Head of caudate nucleus (tissue), 42 donors: Measurements from ENCODE around the gene PDS5A.
"Not testable (repeated sequence)": the region's sequence is repeated elsewhere in the genome, so short reads cannot be mapped to it uniquely, and the experiment has no call there.

Experiments
- DNase-seq, 42 donors: peaks; one replicate each; pipeline versions ENCODE4 v3.0.0 to v3.0.0-alpha.2; 2020 to 2021; ENCODE audit warnings: mixed read lengths in 7 of 42
- intact Hi-C: fragments of 100-400 bp; cut with DNase I; formaldehyde crosslinking; loops from one replicate; pipeline ENCODE4 v1.15.0; 2022

PDS5A gene

DNA sequence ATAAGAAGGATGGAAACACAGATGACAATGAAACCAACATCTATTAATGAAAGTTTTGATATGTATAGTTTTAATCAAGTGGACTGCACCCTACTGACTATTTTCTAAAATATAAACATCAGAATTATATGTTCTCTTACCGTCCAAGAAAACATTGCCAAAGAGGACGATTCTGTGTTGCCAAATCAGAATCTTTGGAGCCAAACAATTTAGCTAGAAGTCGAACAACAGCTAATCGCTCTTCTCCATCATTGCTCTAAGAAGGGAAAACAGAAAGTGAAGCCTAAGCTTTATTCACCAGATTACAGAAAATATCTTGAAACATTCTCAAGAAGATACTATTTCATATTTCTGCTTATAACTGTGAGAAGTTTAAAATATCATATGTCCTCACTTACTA is 64.2 kb downstream of the PDS5A start:
- no peak for DNase-seq
- intact Hi-C loops = no loop called here

DNA sequence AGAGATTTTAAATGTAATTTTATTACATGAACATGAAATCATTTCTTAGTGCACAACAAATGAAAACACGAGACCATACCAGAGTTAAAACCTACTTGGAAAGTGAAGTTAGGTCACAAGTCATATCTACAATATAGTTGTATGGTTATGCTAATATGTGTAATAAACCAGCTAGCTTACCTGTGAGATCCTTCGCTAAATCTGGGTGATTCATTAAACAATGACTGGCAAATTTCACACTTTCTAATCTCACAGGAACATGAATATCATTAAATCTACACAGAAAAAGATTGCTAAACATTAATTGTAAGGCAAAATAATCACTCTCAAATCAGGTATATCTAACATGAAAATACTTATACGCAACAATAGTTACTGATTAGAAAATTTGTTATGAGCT is 67.6 kb downstream of the PDS5A start:
- intact Hi-C loops = no loop called here
- DNase-seq = no peak

DNA sequence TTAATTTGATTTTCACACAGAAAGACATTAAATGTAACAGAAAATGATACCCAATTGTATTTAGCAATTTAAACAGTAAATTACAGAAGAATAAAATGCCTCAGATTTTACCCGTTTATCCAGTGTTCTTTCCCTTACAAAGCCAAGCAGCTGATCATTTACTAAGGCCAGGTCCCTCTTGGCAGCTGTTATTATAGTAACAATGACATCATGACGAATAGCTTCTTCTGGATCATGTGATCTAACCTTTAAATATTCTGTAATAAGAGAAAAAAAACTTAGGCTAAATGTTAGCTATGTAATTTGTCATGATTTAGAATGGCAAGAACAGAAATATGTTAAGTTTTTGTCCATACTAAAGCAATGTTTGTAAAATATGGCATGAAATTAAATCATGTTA is 69.4 kb downstream of the PDS5A start:
- no peak for DNase-seq
- intact Hi-C loops = no loop called here

DNA sequence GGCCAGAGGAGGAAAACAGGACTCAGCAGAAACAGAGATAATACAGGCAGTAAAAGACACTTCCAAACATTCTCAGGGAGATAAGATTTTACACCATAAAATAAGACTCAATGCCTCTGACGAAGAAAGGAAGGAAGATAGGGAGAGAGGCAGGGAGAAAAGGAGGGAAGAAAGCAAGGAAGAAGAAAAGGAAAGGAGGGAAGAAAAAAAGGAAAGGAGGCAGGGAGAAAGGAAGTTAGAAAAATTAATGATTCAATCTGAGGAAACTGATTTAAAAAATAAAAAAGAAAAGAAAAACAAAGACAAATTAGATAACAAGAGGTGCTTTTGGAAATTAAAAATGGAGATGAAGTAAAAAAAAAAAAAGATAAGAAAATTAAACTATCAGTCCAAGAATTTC is 72.1 kb downstream of the PDS5A start:
- intact Hi-C loops = no loop called here
- no peak for DNase-seq

DNA sequence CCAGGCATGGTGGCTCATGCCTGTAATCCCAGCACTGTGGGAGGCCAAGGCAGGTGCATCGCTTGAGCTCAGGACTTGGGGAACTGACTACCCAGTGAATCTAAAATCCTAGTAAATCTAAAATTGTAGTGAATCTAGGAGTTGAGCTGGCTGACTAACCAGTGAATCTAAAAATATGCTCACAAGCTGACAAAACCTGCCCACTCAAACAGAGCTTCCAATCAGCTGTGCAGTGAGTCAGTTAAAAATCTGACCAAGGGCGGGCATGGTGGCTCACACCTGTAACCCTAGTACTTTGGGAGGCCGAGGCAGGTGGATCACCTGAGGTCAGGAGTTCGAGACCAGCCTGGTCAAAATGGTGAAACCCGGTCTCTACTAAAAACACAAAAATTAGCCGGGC is 72.7 kb downstream of the PDS5A start:
- intact Hi-C loops = not testable (repeated sequence)
- peak in 19 of 42 donors; percentile 15 to 66 (median 30) for DNase-seq

DNA sequence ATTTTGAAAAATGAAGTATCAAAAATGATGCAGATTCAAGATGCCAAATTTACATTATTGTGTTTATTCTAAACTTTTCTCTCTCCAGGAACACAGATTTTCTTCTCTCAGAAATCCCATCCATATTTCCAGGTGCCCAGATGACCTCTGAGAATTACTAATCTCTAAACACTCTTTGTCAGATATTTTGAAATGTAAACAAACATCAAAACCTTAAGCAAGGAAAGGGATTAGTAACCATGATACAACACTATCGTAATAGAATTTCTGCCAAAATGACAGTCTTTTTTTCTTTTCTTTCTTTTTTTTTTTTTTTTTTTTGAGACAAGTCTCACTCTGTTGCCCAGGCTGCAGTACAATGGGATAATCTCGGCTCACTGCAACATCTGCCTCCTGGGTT is 76.7 kb downstream of the PDS5A start:
- intact Hi-C loops = no loop called here
- no peak for DNase-seq

DNA sequence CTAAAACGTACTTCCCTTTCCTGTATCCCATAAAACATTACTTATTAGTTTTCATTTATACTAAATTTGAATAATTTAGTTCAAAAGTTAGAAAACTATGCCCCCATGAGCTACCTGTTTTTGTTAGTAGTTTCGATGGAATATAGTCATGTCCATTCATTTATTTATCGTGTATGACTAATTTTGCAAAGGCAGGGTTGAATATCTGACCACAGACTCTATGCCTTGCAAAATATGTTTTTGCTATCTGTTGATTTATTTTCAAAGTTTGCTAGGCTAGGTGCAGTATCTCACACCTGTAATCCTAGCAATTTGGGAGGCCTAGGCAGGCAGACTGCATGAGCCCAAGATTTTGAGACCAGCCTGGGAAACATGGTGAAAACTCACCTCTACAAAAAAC is 78.4 kb downstream of the PDS5A start:
- intact Hi-C loops = no loop called here
- DNase-seq = no peak

DNA sequence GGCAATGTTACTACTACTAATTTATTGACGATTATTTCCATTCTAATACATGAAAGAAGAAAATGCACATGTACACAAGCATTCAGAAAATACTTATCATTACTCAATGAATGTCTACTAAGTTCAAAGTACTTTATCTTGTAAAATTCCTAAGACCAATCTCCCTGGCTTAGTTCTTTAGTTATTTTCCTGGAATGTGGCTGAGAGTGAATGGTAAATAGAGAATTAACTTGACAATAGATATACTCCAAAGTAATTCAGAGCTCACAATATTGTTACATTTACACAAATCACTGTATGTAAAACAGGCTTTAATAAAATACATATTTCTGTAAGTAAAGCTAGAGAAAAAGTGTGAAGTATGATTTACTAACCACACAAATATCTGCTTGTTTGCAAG is 79.7 kb downstream of the PDS5A start:
- intact Hi-C loops = no loop called here
- no peak for DNase-seq

DNA sequence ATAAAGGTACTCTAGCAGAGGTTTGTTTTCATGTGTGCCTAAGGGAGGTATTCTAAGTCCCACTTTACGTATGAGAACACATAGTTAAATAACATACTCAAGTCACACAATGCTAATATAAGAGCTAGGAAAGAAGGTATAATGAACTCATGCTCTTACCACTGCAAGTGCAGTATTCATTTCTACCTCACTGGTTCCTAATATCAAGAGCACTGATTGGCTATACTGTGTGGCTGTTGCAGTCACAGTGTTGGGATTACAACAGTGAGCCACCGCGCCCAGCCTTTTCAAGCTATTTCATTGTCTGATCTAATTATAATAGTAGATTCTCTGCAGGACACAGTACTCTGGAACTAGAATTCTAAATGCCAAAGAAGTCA is 84.0 kb downstream of the PDS5A start:
- DNase-seq = no peak
- intact Hi-C loops = no loop called here

DNA sequence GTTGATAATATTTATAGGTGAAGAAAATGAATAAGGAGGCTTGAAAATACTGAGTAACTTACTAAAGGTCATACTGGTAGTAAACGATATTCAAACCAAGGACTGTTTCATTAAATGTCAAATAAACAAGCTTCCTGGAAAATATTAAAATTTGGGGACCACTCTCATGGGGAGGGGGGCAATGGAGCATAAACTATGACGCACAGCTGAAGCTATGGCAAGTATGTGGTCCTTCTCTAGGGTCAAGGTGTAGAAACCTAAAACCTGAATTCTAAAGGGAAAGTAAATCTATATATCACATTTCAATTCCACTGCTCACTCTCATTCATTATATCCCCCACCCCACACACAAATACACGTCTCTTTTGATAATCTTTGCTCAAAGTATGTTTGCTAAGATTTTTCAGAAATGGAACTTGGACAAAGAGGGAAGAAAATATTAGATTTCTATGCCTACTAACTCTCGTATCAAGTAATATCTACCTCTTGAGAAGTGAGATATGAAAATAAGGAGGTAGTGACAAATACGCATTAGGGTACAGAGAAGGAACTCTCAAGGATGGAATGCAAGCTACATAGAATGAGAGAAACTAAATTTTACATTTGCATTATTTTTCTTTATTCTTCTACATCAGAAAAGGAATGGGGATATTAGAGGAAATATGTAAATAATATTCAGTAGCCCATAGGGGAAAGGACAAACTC is 84.6 kb downstream of the PDS5A start:
- intact Hi-C loops = no loop called here
- DNase-seq = no peak

DNA sequence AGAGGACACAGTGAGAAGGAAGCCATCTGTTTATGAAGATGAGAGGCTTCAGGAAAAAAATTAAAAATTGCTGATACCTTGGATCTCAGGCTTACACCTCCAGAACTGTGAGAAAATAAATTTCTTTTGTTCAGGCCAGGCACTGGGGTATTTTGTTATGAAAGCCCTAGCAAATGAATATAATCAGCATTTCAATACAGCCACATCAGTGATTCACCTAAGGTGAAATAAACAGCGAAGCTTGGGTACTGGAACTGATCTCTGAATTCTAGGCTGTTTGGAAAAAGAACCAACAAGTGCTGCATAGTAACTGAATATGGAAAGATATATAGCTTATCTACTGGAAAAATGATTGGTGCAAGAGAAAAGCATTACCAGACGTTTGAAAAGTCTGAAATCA is 88.5 kb downstream of the PDS5A start:
- intact Hi-C loops = no loop called here
- DNase-seq = no peak

DNA sequence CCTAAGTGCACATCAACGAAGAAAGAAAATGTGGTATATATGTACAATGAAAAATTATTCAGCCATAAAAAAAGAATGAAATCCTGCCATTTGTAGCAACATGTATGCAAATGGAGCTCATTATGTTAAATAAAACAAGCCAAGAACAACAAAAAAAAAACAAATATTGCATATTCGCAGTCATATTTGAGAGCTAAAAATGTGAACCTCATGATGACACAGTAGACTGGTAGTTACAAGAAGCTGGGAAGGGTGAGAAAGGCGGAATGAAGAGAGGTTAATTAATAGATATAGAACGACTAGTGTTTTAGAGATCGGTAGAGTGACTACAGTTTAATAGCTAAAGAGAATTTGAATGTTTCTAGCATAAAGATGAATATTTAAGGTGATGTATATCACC is 89.2 kb downstream of the PDS5A start:
- no peak for DNase-seq
- intact Hi-C loops = no loop called here

DNA sequence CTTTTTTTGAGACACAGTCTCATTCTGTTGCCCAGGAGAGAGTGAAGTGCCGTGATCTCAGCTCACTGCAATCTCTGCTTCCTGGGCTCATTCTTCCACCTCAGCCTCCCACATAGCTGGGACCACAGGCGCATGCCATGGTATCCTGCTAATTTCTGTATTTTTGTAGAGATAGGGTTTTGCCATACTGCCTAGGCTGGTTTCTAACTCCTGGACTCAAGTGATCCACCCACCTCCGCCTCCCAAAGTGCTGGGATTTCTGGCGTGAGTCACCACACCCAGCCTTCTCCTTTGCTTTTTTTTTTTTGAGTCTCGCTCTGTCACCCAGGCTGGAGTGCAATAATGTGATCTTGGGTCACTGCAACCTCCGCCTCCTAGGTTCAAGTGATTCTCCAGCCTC is 94.1 kb downstream of the PDS5A start:
- intact Hi-C loops = no loop called here
- no peak for DNase-seq

DNA sequence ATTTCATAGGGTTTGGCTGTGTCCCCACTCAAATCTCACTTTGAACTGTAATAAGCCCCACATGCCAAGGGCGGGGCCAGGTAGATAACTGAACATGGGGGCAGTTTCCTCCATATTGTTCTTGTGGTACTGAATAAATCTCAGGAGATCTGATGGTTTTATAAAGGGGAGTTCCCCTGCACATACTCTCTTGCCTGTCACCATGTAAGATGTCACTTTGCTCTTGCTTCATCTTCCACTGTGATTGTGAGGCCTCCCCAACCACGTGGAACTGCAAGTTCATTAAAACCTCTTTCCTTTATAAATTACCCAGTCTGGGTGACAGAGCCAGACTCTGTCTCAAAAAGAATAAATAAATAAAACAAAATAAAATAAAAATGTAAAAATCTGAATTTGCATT is 95.9 kb downstream of the PDS5A start:
- intact Hi-C loops = no loop called here

DNA sequence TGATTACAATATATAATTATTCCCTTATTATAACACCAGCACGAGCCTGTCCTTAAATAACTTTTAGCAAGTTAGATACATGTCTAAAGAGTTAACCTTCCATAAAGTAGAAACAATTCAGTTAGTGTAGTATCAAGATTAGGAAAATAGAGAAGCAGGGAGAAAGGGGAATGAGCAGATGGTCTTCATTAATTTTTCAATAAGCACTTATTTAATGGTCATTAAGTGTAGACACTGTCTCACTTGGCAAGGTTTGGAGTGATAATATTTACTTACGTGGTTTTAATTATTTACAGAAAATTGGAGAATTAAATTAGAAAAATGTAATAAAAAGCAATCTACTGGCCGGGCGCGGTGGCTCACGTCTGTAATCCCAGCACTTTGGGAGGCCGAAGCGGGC is 99.7 kb downstream of the PDS5A start:
- DNase-seq = no peak
- intact Hi-C loops = no loop called here

More for the DNA sequence above, 95.9 kb downstream of the PDS5A start:
- DNase-seq = no peak

DNA sequence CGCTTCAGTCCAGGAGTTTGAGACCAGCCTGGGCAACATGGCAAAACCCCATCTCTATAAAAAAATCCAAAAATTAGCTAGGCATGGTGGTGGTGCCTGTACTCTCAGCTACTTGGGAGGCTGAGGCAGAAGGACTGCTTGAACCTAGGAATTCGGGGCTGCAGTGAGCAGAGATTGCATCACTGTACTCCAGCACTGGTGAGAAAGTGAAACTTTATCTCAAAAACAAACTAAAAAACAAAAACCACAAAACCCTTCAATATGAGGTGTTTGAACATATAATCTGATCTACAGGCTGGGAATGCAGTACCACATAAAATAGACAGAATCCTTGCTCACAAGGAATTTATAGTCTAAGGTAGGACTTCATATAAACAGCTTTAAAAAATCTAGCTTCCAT is 103.9 kb downstream of the PDS5A start:
- DNase-seq = no peak
- intact Hi-C loops = no loop called here

DNA sequence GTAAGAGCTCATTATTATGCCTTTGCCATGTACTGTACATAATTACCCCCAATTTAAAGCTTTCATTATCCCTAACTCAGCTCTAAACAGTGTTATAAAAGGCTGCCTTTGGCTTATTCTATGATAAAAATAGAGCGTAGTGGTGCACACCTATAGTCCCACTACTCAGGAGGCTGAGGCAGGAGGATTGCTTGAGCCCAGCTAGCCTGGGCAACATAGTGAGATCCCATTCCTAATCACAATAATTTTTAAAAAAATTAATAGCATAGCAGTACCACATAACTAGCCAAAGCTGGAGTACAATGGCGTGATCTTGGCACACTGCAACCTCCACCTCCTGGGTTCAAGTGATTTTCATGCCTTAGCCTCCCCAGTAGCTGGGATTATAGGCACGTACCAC is 112.4 kb downstream of the PDS5A start:
- intact Hi-C loops = no loop called here
- DNase-seq = no peak

DNA sequence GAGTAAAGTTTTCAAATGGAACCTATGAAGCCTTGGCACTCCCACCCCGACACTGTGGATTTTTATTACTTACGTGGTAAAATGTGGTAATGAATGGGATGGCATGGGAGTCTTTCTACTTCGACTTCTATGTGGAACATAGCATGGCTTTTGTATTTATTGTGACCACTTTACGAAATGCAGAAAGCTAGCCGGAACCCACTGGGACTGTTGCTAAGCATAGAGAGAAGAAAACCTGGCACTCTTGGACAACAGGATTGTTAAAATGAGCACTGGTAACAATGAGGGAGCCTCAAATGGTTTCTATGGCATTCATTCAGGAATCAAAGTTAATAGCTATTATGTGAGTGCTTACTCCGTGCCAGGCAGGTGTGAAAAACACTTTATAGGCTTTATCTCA is 113.3 kb downstream of the PDS5A start:
- intact Hi-C loops = no loop called here
- DNase-seq = no peak

DNA sequence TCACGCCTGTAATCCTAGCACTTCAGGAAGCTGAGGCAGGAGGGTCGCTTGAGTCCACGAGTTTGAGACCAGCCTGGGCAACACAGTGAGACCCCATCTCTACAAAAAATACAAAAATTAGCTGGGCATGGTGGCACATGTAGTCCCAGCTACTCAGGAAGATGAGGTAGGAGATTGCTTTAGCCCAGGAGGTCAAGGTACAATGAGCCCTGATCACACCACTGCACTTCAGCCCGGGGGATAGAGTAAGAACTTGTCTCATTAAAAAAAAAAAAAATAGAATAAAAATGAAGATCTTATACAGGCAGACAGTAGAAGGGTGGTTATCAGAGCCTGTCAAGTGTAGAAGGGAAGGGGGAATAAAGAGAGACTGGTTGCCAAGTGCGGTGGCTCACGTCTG is 116.9 kb downstream of the PDS5A start:
- DNase-seq = no peak
- intact Hi-C loops = no loop called here

DNA sequence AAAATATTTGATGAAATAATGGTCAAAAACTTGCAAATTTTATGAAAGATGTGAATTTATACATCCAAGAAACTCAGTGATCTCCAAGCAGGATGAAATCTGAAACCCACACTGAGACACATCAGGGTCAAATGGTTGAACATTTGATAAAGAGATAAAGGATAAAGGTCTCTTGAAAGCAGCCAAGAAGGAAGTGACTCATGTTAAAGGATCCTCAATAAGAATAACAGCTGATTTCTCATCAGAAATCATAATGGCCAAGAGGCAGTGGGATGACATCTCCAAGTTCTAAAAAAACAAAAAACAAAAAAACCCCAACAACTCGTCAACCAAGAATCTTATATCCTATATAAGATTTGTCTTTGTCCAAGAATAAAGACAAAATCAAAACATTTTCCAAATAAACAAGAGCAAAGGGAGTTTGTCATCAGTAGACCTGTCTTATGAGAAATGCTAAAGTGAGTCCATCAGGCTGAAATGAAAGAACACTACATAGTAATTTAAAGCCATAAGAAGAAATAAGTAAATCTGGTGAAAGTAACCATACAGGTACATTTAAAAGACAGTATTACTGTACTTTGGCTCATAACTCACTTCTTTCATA is 121.7 kb downstream of the PDS5A start:
- intact Hi-C loops = no loop called here
- no peak for DNase-seq

DNA sequence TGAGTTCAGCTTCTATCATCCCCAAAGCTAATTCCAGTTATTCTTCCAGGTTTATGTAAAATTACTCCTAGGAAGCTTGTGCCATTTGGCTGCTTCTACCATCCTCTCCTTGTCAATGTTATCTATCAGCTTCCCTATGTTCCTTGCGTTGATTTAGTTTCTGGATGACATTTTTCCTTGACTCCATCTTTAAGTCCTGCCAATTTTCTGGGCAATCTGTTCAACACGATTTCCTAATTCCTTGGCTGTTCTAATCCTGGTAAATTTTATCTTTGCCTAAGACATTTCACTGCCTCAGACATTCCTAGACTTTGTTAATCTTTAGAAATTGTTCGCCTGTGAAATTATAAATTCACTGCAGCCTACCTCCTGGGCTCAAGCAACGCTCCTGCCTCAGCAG is 125.1 kb downstream of the PDS5A start:
- intact Hi-C loops = no loop called here
- DNase-seq = no peak

DNA sequence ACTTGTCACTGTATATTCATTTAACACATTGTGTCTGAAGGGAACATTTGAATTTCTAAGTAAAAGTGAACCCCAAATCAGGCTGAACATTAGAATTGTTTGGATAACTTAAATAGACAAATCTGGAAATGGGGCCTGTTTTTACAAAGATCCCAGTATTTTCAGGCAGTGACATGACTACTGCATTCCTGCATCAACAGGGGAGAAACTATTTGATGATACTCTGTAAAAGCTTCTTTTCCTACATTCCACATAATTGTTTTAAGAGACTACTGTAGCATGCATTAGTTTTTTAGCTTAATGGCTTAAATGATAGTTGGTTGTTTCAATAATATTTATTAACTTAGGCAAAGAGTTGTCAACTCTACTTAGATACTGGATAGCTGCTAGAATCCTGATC is 127.0 kb downstream of the PDS5A start:
- DNase-seq = no peak
- intact Hi-C loops = no loop called here
